ENCODE measurements around the gene LYRM4.
"Not testable (repeated sequence)": the region's sequence is repeated elsewhere in the genome, so short reads cannot be mapped to it uniquely, and the experiment has no call there.

The LYRM4 gene

DNA sequence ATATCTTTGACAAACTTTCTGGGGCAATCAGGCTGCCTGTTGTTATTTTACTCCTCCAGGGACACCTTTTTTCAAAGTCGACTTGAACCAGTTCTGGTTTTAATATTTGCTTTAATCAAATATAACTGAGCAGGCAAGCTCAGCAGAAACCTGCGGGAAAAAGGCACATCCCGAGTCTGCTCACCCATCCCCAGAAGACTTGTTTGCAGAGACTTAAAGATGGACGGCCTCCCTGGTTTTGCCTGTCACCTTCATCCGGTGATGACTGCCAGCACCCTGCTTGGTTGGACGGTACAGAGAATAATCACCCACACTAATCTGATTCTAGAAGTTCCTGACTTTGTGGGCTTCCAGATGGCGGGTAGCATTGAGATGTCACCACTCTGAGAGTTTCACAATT lies 138.8 kb downstream of the LYRM4 start:
- no peak for DNase-seq (ENCODE audit: low read depth)

- DNase-seq (ENCODE audit: low read depth): no peak
These were observed 139.3 kb downstream of the LYRM4 start for GRCh38 chr6:5121479-5121878.

- DNase-seq (ENCODE audit: low read depth): not testable (repeated sequence)
These were observed 140.2 kb downstream of the LYRM4 start for GRCh38 chr6:5120543-5120942.

GRCh38 chr6:5120011-5120410 lies 140.7 kb downstream of the LYRM4 start:
- no peak for DNase-seq (ENCODE audit: low read depth)

GRCh38 chr6:5119090-5119951 lies 141.4 kb downstream of the LYRM4 start:
- no peak for DNase-seq (ENCODE audit: low read depth)

DNA sequence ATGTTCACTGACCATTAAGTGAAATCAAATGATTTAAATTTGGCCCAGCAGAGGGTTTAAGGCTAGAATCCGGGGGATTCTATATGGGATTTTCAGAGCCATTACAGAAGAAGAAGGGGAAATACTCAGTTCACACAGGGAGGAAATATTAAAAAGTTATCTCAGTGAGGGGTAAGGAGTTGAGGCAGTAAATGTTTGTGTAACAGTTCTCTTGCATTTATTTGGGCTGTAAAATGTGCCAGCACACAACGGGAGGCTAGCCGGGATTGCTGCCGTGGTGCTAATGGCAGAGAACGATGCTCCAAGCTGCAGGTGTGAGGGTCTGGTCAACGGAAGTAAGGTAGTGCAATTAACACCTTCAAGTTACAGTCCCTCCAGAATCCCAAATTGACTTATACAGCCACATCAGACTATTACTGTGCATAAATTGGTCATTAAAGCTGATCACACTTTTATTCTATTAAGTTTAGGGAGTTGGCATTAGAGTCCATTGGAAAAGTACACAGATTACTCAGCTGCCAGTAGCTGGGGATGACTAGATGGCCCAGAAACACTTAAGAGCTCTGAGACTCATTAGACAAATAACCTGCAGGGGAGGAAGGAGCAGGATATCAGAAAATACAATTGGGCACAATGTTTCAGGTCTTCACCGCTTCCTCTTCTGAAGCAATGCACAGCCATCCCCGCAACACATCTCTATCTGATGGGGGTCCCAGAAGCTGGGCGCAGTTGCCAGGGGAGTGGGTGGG lies 144.3 kb downstream of the LYRM4 start:
- no peak for DNase-seq (ENCODE audit: low read depth)

DNA sequence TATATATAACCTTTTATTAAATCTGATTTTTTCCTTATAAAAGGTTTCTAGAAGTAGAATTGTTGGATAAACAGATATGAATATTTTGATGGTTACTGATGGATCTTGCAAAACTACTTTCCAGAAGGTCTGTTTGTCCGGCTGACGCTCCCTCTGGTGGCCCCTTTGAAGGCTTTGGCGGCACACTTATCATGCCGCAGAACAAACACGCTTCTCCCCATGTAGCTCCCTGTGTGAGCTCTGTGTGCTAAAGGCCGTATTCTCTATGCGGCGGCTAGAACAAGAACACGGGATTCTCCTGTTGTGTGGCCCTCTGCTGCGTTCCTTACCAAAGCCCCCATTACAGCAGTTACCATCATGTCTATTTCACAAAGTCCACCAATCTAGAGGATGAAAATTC lies 145.6 kb downstream of the LYRM4 start:
- no peak for DNase-seq (ENCODE audit: low read depth)

- DNase-seq (ENCODE audit: low read depth): no peak
These were observed 147.7 kb downstream of the LYRM4 start for GRCh38 chr6:5113096-5113495.

GRCh38 chr6:5112066-5112799 lies 148.5 kb downstream of the LYRM4 start:
- no peak for DNase-seq (ENCODE audit: low read depth)

DNA sequence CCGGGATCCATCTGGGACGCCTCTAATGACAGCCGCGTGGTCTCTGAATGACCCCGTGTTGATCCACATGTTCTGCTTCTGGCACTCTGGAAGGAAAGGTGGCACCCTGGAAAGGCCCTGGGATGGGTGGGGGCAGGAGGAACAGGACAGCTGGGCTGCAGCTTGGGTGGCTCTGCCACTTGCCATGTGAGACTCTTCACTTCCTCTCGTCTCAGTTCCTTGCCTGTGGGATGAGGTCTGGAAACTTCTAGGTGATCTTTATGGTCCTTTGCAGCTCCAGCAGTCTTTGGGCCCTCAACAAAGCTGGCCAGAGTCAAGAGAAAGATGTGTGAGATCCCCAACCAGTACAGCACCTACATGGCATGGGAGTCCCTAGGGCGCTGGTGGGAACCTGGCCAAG lies 149.1 kb downstream of the LYRM4 start:
- DNase-seq (ENCODE audit: low read depth): no peak

GRCh38 chr6:5110246-5110645 lies 150.5 kb downstream of the LYRM4 start:
- DNase-seq (ENCODE audit: low read depth): no peak

- DNase-seq (ENCODE audit: low read depth): no peak
These were observed 151.3 kb downstream of the LYRM4 start for GRCh38 chr6:5109436-5109835.

GRCh38 chr6:5108536-5109150 lies 152.1 kb downstream of the LYRM4 start:
- DNase-seq (ENCODE audit: low read depth): no peak

GRCh38 chr6:5108068-5108467 lies 152.7 kb downstream of the LYRM4 start:
- DNase-seq (ENCODE audit: low read depth): no peak

DNA sequence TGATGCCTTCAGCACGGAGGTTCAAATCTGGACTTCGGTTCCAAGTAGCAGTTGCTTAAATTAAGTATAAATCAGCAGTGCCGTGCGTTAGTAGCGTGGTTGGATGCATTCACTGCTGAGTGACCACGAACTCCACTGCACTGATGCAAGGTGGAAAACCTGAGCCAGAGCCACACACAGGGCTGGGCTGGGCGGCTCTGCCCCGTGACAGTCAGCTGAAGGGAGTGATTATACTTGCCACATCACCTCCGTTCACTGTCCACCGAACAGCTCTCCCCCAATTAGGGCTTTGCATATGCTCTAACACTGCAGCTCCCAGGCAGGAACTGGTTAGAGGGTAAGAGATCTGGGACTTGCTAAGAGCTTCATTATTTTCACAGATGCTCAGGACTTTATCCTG lies 153.4 kb downstream of the LYRM4 start:
- DNase-seq (ENCODE audit: low read depth): no peak

- no peak for DNase-seq (ENCODE audit: low read depth)
These were observed 155.6 kb downstream of the LYRM4 start for GRCh38 chr6:5105146-5105545.

GRCh38 chr6:5104667-5105066 lies 156.1 kb downstream of the LYRM4 start:
- no peak for DNase-seq (ENCODE audit: low read depth)

- DNase-seq (ENCODE audit: low read depth): no peak
These were observed 157.5 kb downstream of the LYRM4 start for GRCh38 chr6:5103250-5103649.

- DNase-seq (ENCODE audit: low read depth): no peak
These were observed 158.3 kb downstream of the LYRM4 start for GRCh38 chr6:5102267-5102970.

- no peak for DNase-seq (ENCODE audit: low read depth)
These were observed 159.9 kb downstream of the LYRM4 start for GRCh38 chr6:5100806-5101205.

- DNase-seq (ENCODE audit: low read depth): no peak
These were observed 161.2 kb downstream of the LYRM4 start for GRCh38 chr6:5099537-5099936.

Measured in fibroblast of the conjunctiva (primary cell).